DOHH2 (cell line): ENCODE results near the gene ZNF385B.

Experiments
- H3F3A ChIP-seq: fragments of 200-600 bp; sonication (generic), shearing (Covaris generic); 2 replicates; pipeline ENCODE4 v1.6.0; 2016; ENCODE audit warnings: antibody characterized with exemption, mild to moderate bottlenecking; ENCODE audit not compliant: control insufficient read depth, insufficient read depth
- H3K27ac ChIP-seq: fragments of 200-600 bp; sonication (generic); 2 replicates; pipeline ENCODE4 v1.5.1; 2014; ENCODE audit warnings: low read depth, mild to moderate bottlenecking, low read length, moderate library complexity
- H3K27me3 ChIP-seq: fragments of 200-600 bp; sonication (generic); 2 replicates; pipeline ENCODE4 v1.6.1; 2014; ENCODE audit warnings: mild to moderate bottlenecking, low read length, mixed read lengths; ENCODE audit not compliant: control insufficient read depth
- H3K36me3 ChIP-seq: fragments of 200-600 bp; sonication (generic); 2 replicates; pipeline ENCODE4 v1.6.1; 2014; ENCODE audit warnings: mild to moderate bottlenecking, low read length, moderate library complexity, mixed read lengths; ENCODE audit not compliant: control insufficient read depth
- H3K4me1 ChIP-seq: fragments of 200-600 bp; sonication (generic); 2 replicates; pipeline ENCODE4 v1.6.1; 2014; ENCODE audit warnings: mild to moderate bottlenecking, low read length, mixed read lengths; ENCODE audit not compliant: control insufficient read depth
- H3K4me2 ChIP-seq: fragments of 200-600 bp; sonication (generic); 2 replicates; pipeline ENCODE4 v1.6.0; 2014; ENCODE audit warnings: mild to moderate bottlenecking, low read length, moderate library complexity
- H3K4me3 ChIP-seq: fragments of 200-600 bp; sonication (generic); 2 replicates; pipeline ENCODE4 v1.5.1; 2014; ENCODE audit warnings: mild to moderate bottlenecking, low read length, mixed read lengths
- H3K79me2 ChIP-seq: fragments of 200-600 bp; sonication (generic); 2 replicates; pipeline ENCODE4 v1.6.1; 2014; ENCODE audit warnings: mild to moderate bottlenecking, low read length, mixed read lengths; ENCODE audit not compliant: control insufficient read depth
- H3K9me2 ChIP-seq: fragments of 200-600 bp; sonication (generic); replicated peaks from 2 replicates; pipeline ENCODE4 v1.6.1; 2014; ENCODE audit warnings: mild to moderate bottlenecking, low read length, mixed read lengths; ENCODE audit not compliant: control insufficient read depth
- H3K9me3 ChIP-seq: fragments of 200-600 bp; sonication (generic); 2 replicates; pipeline ENCODE4 v1.6.1; 2014; ENCODE audit warnings: antibody characterized with exemption, low read length, mixed read lengths; ENCODE audit not compliant: control insufficient read depth, insufficient read depth
- H4K20me1 ChIP-seq: fragments of 200-600 bp; sonication (generic); 2 replicates; pipeline ENCODE4 v1.6.0; 2014; ENCODE audit warnings: low read depth, mild to moderate bottlenecking, antibody characterized with exemption, low read length, moderate library complexity; ENCODE audit not compliant: control insufficient read depth, insufficient read depth
- CTCF ChIP-seq: fragments of 200-600 bp; sonication (generic); IDR thresholded peaks from one replicate; pipeline ENCODE4 v1.5.1; 2014; ENCODE audit warnings: antibody characterized with exemption, mild to moderate bottlenecking, low read depth, low read length; ENCODE audit not compliant: poor library complexity, severe bottlenecking
- EZH2phosphoT487 ChIP-seq: fragments of 200-600 bp; sonication (generic); IDR thresholded peaks from 2 replicates; pipeline ENCODE4 v1.6.1; 2017; ENCODE audit warnings: borderline replicate concordance, mild to moderate bottlenecking, antibody characterized with exemption, low read length, moderate library complexity, mixed read lengths

Gene ZNF385B

GRCh38 chr2:179817181-179817841 lies 44.1 kb downstream of the ZNF385B start:
- peaks cover 32% of the 10 kb centered on the region for H3K79me2 ChIP-seq
- no peaks in the 10 kb centered on the region for H3K9me2 ChIP-seq
- TF ChIP-seq EZH2phosphoT487 (no peak), CTCF (no peak)
- no peak overlapping the region for H3K4me2 ChIP-seq
- H3K4me3 ChIP-seq = no peak overlapping the region
- no peaks in the 10 kb centered on the region for H3F3A ChIP-seq
- no peaks in the 10 kb centered on the region for H4K20me1 ChIP-seq
- H3K27ac ChIP-seq = no peak overlapping the region
- no peaks in the 10 kb centered on the region for H3K36me3 ChIP-seq
- no peaks in the 10 kb centered on the region for H3K9me3 ChIP-seq
- H3K4me1 ChIP-seq = no peaks in the 10 kb centered on the region
- no peaks in the 10 kb centered on the region for H3K27me3 ChIP-seq

- peaks cover 4% of the 10 kb centered on the region for H3K4me1 ChIP-seq
- no peak overlapping the region for H3K27ac ChIP-seq
- no peaks in the 10 kb centered on the region for H3K9me2 ChIP-seq
- no peaks in the 10 kb centered on the region for H3F3A ChIP-seq
- no peak overlapping the region for H3K4me3 ChIP-seq
- H3K36me3 ChIP-seq = no peaks in the 10 kb centered on the region
- TF ChIP-seq EZH2phosphoT487 = no peak
- TF ChIP-seq CTCF = no peak
- H3K4me2 ChIP-seq = no peak overlapping the region
- peaks cover 46% of the 10 kb centered on the region for H3K79me2 ChIP-seq
- no peaks in the 10 kb centered on the region for H4K20me1 ChIP-seq
- peaks cover 6% of the 10 kb centered on the region; the same call in 1 of the 2 replicates for H3K9me3 ChIP-seq
- H3K27me3 ChIP-seq = no peaks in the 10 kb centered on the region
These were observed 47.4 kb downstream of the ZNF385B start for GRCh38 chr2:179814050-179814449.

- H3K4me2 ChIP-seq = no peak overlapping the region
- no peaks in the 10 kb centered on the region for H3K36me3 ChIP-seq
- H3K4me3 ChIP-seq = no peak overlapping the region
- no peak overlapping the region for H3K27ac ChIP-seq
- no peaks in the 10 kb centered on the region for H3K27me3 ChIP-seq
- TF ChIP-seq CTCF (no peak), EZH2phosphoT487 (no peak)
- peaks cover 41% of the 10 kb centered on the region for H3K79me2 ChIP-seq
- H3F3A ChIP-seq = no peaks in the 10 kb centered on the region
- peaks cover 6% of the 10 kb centered on the region; the same call in 1 of the 2 replicates for H3K9me3 ChIP-seq
- no peaks in the 10 kb centered on the region for H3K9me2 ChIP-seq
- no peaks in the 10 kb centered on the region for H4K20me1 ChIP-seq
- peaks cover 10% of the 10 kb centered on the region for H3K4me1 ChIP-seq
These were observed 48.9 kb downstream of the ZNF385B start for GRCh38 chr2:179812501-179812900.
